Keratinocyte (primary cell): ENCODE data around the gene ZNF316.

Experiments
- EZH2 ChIP-seq: IDR thresholded peaks from one replicate; pipeline ENCODE4 v1.6.1; 2012; ENCODE audit warnings: inconsistent platforms, mild to moderate bottlenecking, low read length, moderate library complexity
- TF ChIP-seq, protein P1 (sequence below), 3 experiments: IDR thresholded peaks in 1 of 3; conservative IDR thresholded peaks in 1 of 3; optimal IDR thresholded peaks in 1 of 3; 2 replicates in 2 of 3; 3 replicates in 1 of 3; pipeline versions ENCODE3 to v1.5.1; 2011; ENCODE audit warnings: low read length in 3 of 3, mild to moderate bottlenecking in 3 of 3, moderate library complexity in 2 of 3, control low read depth in 1 of 3, inconsistent platforms in 1 of 3; ENCODE audit not compliant: insufficient read depth in 2 of 3; ENCODE audit errors: extremely low read depth in 1 of 3

DNA sequence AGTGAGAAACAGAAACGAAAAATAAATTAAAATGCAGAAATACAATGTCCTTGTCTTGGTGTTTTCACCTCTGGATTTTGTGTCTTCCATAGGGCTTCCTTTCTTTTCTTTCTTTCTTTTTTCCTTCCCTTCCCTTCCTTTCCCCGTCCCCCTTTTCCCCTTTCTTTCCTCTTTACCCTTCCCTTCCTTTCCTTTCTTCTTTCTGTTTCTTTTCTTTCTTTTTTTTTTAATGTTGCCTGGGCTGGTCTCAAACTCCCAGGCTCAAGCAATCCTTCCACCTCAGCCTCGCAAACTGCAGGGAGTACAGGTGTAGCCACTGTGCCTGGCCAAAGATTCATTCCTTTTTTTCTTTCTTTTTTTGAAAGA is 12.9 kb upstream of the ZNF316 start:
- TF ChIP-seq, protein P1, sequence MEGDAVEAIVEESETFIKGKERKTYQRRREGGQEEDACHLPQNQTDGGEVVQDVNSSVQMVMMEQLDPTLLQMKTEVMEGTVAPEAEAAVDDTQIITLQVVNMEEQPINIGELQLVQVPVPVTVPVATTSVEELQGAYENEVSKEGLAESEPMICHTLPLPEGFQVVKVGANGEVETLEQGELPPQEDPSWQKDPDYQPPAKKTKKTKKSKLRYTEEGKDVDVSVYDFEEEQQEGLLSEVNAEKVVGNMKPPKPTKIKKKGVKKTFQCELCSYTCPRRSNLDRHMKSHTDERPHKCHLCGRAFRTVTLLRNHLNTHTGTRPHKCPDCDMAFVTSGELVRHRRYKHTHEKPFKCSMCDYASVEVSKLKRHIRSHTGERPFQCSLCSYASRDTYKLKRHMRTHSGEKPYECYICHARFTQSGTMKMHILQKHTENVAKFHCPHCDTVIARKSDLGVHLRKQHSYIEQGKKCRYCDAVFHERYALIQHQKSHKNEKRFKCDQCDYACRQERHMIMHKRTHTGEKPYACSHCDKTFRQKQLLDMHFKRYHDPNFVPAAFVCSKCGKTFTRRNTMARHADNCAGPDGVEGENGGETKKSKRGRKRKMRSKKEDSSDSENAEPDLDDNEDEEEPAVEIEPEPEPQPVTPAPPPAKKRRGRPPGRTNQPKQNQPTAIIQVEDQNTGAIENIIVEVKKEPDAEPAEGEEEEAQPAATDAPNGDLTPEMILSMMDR (optimal IDR thresholded peaks at IDR 0.05 in 1 of 3, IDR thresholded peaks at IDR 0.05 in 1 of 3, conservative IDR thresholded peaks at IDR 0.05 in 1 of 3; ENCODE audit: extremely low read depth in 1 of 3, insufficient read depth in 2 of 3, low read length in 3 of 3) = no peak
- no peak for TF ChIP-seq EZH2
